Fibroblast of the aortic adventitia (primary cell): ENCODE measurements around the gene POFUT1. TPM values are rescaled to one million over a fixed set of nuclear protein-coding genes. Genes with fewer than 3 reads are reported as not detected.
"Not testable (repeated sequence)": the region's sequence is repeated elsewhere in the genome, so short reads cannot be mapped to it uniquely, and the experiment has no call there.

Experiments
- DNase-seq: peaks from one replicate; pipeline ENCODE4 v3.0.0-alpha.2; 2010; ENCODE audit warnings: low read depth
- H3K4me3 ChIP-seq: 2 replicates; pipeline ENCODE4 v1.5.1; 2011; ENCODE audit warnings: low read depth, mild to moderate bottlenecking, control low read depth, low read length, moderate library complexity
- CTCF ChIP-seq: IDR thresholded peaks from 2 replicates; pipeline ENCODE4 v1.5.1; 2011; ENCODE audit warnings: mild to moderate bottlenecking, low read length, control low read depth, inconsistent platforms; ENCODE audit not compliant: insufficient read depth
- total RNA-seq: library from RNA; depleted of rRNA; stranded (reverse); fragments of >200 nt; gene quantifications from 2 replicates; pipeline ENCODE4 v1.2.3, GENCODE V29; 2012; ENCODE audit warnings: low replicate concordance

Gene POFUT1
- total RNA-seq, 1 donor: 47.8 TPM

- TF ChIP-seq CTCF: no peak
- H3K4me3 ChIP-seq: no peak overlapping the region
These were observed 18.6 kb upstream of the POFUT1 start for GRCh38 chr20:32189123-32189410.

GRCh38 chr20:32189691-32190615, 17.7 kb upstream of the POFUT1 start:
- H3K4me3 ChIP-seq: peak overlapping the region; percentile 61
- peak; percentile 29 for DNase-seq
- no peak for TF ChIP-seq CTCF

More at GRCh38 chr20:32189123-32189410, 18.6 kb upstream of the POFUT1 start:
- DNase-seq: no peak

- no peak for TF ChIP-seq CTCF
- DNase-seq: no peak
- H3K4me3 ChIP-seq: no peak overlapping the region
These were observed 16.9 kb upstream of the POFUT1 start for GRCh38 chr20:32190616-32191415.

- no peak for TF ChIP-seq CTCF
- DNase-seq: no peak
- no peak overlapping the region for H3K4me3 ChIP-seq
These were observed 16.3 kb upstream of the POFUT1 start for GRCh38 chr20:32191422-32191821.

GRCh38 chr20:32191873-32192272, 15.8 kb upstream of the POFUT1 start:
- TF ChIP-seq CTCF: no peak
- H3K4me3 ChIP-seq: no peak overlapping the region
- DNase-seq: no peak

GRCh38 chr20:32192698-32193097, 15.0 kb upstream of the POFUT1 start:
- no peak overlapping the region for H3K4me3 ChIP-seq
- DNase-seq: no peak
- TF ChIP-seq CTCF: no peak

GRCh38 chr20:32193336-32193735, 14.3 kb upstream of the POFUT1 start:
- H3K4me3 ChIP-seq, DNase-seq: not testable (repeated sequence)
